Heart left ventricle (tissue), 16 donors: ENCODE data around the gene VWA1. TPM values are rescaled to one million over a fixed set of nuclear protein-coding genes. Genes with fewer than 3 reads are reported as not detected.

Experiments used
- ATAC-seq, 4 donors: fragments of 200-7000 bp; cut with Tn5 transposase; one replicate each; pipeline ENCODE4 v1.9.1; 2020 to 2022; ENCODE audit warnings: moderate library complexity in 4 of 4, mild to moderate bottlenecking in 3 of 4, moderate number of reproducible peaks in 1 of 4
- DNase-seq, 5 donors: peaks; one replicate each; pipeline ENCODE4 v3.0.0-alpha.2; 2020
- H3K27ac ChIP-seq, 12 donors: fragments of 200-600 bp; sonication (generic) in 4 of 12; one replicate each; pipeline versions ENCODE4 v1.5.0 to v1.8.0; 2016 to 2022; ENCODE audit warnings: mild to moderate bottlenecking in 2 of 12
- H3K27me3 ChIP-seq, 9 donors: fragments of 200-600 bp; sonication (generic) in 2 of 9; one replicate each; pipeline versions ENCODE4 v1.5.1 to v1.8.0; 2016 to 2022; ENCODE audit warnings: mild to moderate bottlenecking in 3 of 9
- H3K36me3 ChIP-seq, 9 donors: fragments of 200-600 bp; sonication (generic) in 2 of 9; one replicate each; pipeline versions ENCODE4 v1.5.0 to v1.8.0; 2018 to 2022; ENCODE audit warnings: mild to moderate bottlenecking in 2 of 9
- H3K4me1 ChIP-seq, 12 donors: fragments of 200-600 bp; sonication (generic) in 4 of 12; one replicate each; pipeline versions ENCODE4 v1.5.0 to v1.8.0; 2016 to 2022; ENCODE audit warnings: mild to moderate bottlenecking in 3 of 12
- H3K4me3 ChIP-seq, 12 donors: fragments of 200-600 bp; sonication (generic) in 4 of 12; one replicate each; pipeline versions ENCODE4 v1.5.0 to v1.8.0; 2017 to 2022; ENCODE audit warnings: mild to moderate bottlenecking in 9 of 12, moderate library complexity in 4 of 12
- H3K9me3 ChIP-seq, 12 donors: fragments of 200-600 bp; sonication (generic) in 4 of 12; one replicate each; pipeline versions ENCODE4 v1.5.0 to v1.8.0; 2016 to 2022; ENCODE audit warnings: mild to moderate bottlenecking in 1 of 12
- POLR2A ChIP-seq, 2 donors: fragments of 450-650 bp; IDR thresholded peaks; one replicate each; pipeline ENCODE4 v1.6.1; 2017; ENCODE audit warnings: antibody characterized with exemption in 2 of 2, mild to moderate bottlenecking in 2 of 2, moderate library complexity in 2 of 2
- WGBS, 4 donors: extraction: QIAGEN DNeasy Blood & Tissue Kit in 2 of 4; methylation state at CpG; one replicate each; pipeline versions ENCODE4 v1.1.5 to v1.1.7; 2013 to 2018; 5-methylcytosine and 5-hydroxymethylcytosine counted together
- intact Hi-C, 10 donors: fragments of 100-400 bp; cut with DNase I; formaldehyde crosslinking; loops; one replicate each; pipeline versions ENCODE4 v1.11.1 to v1.14.2; 2022
- polyA plus RNA-seq, 2 donors: library from polyadenylated mRNA; stranded (reverse); fragments of 200-250 nt; gene quantifications; one replicate each; pipeline ENCODE4 v1.2.3, GENCODE V29; 2013
- total RNA-seq, 9 donors: library from RNA; depleted of rRNA in 2 of 9; stranded (reverse); fragments of >200 nt in 2 of 9; fragmentation: NEBNext Ultra II Directional in 3 of 9; extraction: Animal tissue kit (Norgen Biotek cat#: 25700) in 3 of 9; gene quantifications; one replicate each; pipeline versions ENCODE4 v1.1.0 to v1.2.4, GENCODE V29; 2016 to 2023
- TF ChIP-seq, protein P1 (sequence below), 12 donors: fragments of 200-600 bp; sonication (generic) in 4 of 12; IDR thresholded peaks; one replicate each; pipeline versions ENCODE4 v1.5.0 to v1.8.0; 2018 to 2022; ENCODE audit warnings: antibody characterized with exemption in 12 of 12, mild to moderate bottlenecking in 5 of 12
- donor health status: ischemic (EF 13 %, LVEDD 7.1; RV severe dilation, severe dysfunction).
- donor health status: healthy with polysubstance abuse.
- donor health status: DM: no; HTN: yes; CAD: no.
- donor health status: DM: no; HTN: no; CAD: no.
- donor health status: ischemic (EF 25% LVEDD 6.9; RV normal size, moderate dysfunction).
- donor health status: ischemic (EF 25% LVEDD 5.7; RV mildly dilated, moderate dysfunction).
- donor health status: healthy.
- donor health status: DM: yes; HTN: yes; CAD: no.
- donor health status: ischemic (EF 35%, LVEDD 5.7; RV mildly dilated, moderate dysfunction).
- donor health status: nonischemic (EF 11% LVEDD 7.7; RV severe dilation, severe dysfunction).
- donor health status: DM: yes; HTN: yes; CAD: no.
- donor health status: PGD.
- donor health status: ischemic (EF 29% LVEDD 5.4; RV normal size, mild dysfunction).
- donor health status: nonischemic (EF 23%, LVEDD 6.1; RV moderate dilation, normal function).

The VWA1 gene
- total and polyA plus RNA-seq, 11 donors = 7.0 to 49.5 (median 14.8) TPM

DNA sequence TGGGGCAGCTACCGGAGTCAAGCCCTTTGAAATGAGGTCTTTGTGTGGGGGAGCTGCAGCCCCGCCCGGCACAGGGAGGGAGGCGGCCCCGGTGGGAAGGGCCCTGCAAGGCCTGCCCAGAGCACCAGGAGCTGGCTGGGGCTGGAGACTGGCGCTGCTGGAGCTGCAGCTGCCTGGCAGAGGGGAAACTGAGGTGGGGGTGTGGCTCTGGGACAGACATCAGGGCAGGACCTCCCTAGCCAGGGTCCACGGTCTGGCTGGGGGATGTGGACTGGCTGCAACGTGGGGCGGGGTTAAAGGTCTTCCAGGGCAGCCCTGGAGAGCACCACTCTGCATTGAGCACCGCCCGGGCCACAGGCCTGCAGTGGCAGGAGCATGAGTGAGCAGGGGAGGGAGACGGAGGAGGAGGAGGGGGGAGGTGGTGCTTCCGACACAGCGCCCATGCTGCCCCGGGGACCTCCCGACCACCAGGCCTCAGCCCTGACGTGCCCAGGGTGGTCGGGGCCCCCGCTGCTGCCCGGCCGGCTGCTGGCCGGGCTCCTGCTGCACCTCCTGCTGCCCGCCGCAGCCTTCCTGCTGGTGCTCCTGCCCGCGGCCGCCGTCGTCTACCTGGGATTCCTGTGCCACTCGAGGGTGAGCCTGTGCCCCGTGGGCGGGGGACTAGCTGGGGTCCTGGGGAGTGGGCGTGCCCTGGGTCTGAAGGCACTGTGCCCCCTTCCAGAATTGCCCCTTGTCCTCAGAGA is 9.6 kb upstream of the VWA1 start:
- H3K4me1 ChIP-seq = peaks cover 0 to 38% (median 21%) of the 10 kb centered on the region in 12 donors
- TF ChIP-seq POLR2A (IDR thresholded peaks at IDR 0.05) = no peak
- TF ChIP-seq, protein P1, sequence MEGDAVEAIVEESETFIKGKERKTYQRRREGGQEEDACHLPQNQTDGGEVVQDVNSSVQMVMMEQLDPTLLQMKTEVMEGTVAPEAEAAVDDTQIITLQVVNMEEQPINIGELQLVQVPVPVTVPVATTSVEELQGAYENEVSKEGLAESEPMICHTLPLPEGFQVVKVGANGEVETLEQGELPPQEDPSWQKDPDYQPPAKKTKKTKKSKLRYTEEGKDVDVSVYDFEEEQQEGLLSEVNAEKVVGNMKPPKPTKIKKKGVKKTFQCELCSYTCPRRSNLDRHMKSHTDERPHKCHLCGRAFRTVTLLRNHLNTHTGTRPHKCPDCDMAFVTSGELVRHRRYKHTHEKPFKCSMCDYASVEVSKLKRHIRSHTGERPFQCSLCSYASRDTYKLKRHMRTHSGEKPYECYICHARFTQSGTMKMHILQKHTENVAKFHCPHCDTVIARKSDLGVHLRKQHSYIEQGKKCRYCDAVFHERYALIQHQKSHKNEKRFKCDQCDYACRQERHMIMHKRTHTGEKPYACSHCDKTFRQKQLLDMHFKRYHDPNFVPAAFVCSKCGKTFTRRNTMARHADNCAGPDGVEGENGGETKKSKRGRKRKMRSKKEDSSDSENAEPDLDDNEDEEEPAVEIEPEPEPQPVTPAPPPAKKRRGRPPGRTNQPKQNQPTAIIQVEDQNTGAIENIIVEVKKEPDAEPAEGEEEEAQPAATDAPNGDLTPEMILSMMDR (IDR thresholded peaks at IDR 0.05) = no peak
- intact Hi-C loops = no loop called here
- no peaks in the 10 kb centered on the region for H3K9me3 ChIP-seq
- WGBS, 4 donors = 49 to 67% (median 55%) methylated on average over 13 to 33 of the region's 33 CpGs
- ATAC-seq = no peak
- peak overlapping the region in 1 of 12 donors; percentile 26 for H3K27ac ChIP-seq
- H3K27me3 ChIP-seq = peaks cover 0 to 21% (median 0%) of the 10 kb centered on the region in 9 donors
- no peak overlapping the region for H3K4me3 ChIP-seq
- H3K36me3 ChIP-seq = no peaks in the 10 kb centered on the region
- peak in 2 of 5 donors; percentile 23 to 47 for DNase-seq

DNA sequence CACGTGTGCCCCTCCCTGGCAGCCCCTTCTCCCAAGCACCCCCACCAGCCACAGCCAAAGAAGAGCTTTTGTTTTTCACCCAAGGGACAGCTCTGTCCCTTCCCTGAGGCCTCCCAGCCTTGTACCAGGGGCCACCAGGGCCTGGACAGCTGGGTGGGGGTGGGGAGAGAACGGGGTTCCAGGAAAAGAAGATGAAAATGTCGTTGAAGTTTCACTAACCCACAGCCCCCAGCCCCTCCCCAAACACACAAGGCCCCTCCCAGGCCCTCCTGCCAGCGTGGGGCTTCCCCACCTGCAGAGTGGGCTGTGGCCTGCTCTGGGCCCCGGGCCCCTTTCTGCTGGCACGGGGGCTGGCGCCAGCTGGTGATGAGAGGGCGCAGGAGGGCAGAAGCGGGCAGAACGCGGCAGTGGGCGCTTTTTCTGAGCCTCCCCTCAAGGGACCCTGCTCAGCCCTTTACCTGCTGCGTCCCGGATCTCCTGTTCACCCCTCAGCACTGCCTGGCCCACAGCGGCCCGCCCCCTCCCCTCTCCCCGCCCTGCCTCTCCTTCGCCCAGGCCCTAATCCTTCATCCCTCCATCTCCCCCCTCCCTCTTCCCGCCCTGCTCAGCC is 8.9 kb upstream of the VWA1 start:
- peak in 2 of 5 donors; percentile 15 to 64 for DNase-seq
- no peak overlapping the region for H3K4me3 ChIP-seq
- no peaks in the 10 kb centered on the region for H3K9me3 ChIP-seq
- no peak for TF ChIP-seq POLR2A (IDR thresholded peaks at IDR 0.05)
- TF ChIP-seq, protein P1 (IDR thresholded peaks at IDR 0.05) = no peak
- H3K27me3 ChIP-seq = peaks cover 0 to 14% (median 0%) of the 10 kb centered on the region in 9 donors
- peak overlapping the region in 1 of 12 donors; percentile 26 for H3K27ac ChIP-seq
- H3K36me3 ChIP-seq = no peaks in the 10 kb centered on the region
- H3K4me1 ChIP-seq = peaks cover 0 to 38% (median 27%) of the 10 kb centered on the region in 12 donors
- intact Hi-C loops = no loop called here
- ATAC-seq = no peak
- 44 to 68% (median 62%) methylated on average over 7 to 19 of the region's 19 CpGs for WGBS, 4 donors

DNA sequence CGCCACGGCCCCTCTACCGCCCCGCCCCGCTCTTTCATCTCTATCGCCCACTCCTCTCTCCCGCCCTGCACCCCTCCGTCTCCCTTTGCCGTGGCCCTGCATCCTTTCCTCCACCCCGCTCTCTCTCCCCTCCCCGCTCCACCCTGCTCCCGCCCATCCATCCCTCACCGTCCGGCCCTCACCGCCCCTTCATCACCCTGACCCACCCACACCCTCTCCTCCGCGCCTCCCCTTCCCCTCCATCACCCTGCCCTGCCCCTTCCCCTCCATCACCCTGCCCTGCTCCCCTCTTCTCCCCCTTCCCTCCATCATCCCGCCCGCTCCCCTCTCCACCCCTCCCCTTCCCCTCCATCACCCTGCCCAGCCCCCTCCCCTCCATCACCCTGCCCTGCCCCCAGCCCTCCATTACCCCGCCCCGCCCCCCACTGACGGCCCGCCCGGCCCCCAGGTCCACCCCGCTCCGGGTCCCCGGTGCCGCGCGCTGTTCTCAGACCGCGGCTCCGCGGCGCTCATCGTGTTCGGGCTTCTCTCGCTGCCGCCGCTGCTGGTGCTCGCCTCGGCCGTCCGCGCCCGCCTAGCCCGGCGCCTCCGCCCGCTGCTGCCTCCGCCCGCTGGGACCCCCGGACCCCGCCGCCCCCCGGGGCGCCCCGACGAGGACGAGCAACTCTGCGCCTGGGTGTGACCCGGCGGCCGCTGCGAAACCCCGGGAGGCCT is 8.2 kb upstream of the VWA1 start:
- no peak for ATAC-seq
- H3K27ac ChIP-seq = peak overlapping the region in 5 of 12 donors; percentile 26 to 96 (median 43)
- 10 to 60% (median 25%) methylated on average over 19 to 66 of the region's 66 CpGs for WGBS, 4 donors

More for the DNA sequence above, 8.2 kb upstream of the VWA1 start:
- H3K36me3 ChIP-seq = no peaks in the 10 kb centered on the region
- peak overlapping the region; percentile 10 to 63 (median 50) for H3K4me3 ChIP-seq
- TF ChIP-seq POLR2A (IDR thresholded peaks at IDR 0.05) = no peak
- TF ChIP-seq, protein P1 (IDR thresholded peaks at IDR 0.05) = no peak
- peaks cover 0 to 14% (median 0%) of the 10 kb centered on the region in 9 donors for H3K27me3 ChIP-seq
- no peaks in the 10 kb centered on the region for H3K9me3 ChIP-seq
- DNase-seq = peak in 3 of 5 donors; percentile 30 to 67 (median 50)
- intact Hi-C loops = no loop called here
- peaks cover 2 to 43% (median 34%) of the 10 kb centered on the region in 12 donors for H3K4me1 ChIP-seq
